Activated CD4-positive, alpha-beta memory T cell treated with anti-CD3 and anti-CD28 coated beads, Interleukin-2, amount 10 ng/mL, durations not matched to agents 7 days and 5 days (primary cell): ENCODE measurements around the gene GATAD2B. TPM values are rescaled to one million over a fixed set of nuclear protein-coding genes. Genes with fewer than 3 reads are reported as not detected.
A peak's percentile ranks its signal among the peaks of the same experiment; 100 is the strongest.

Source experiments
- CTCF ChIA-PET: fragments of 350-600 bp; sonication (Branson Sonifier 250); formaldehyde crosslinking; loops from one replicate; lab custom pipeline; 2021; ENCODE audit warnings: antibody characterized with exemption, inconsistent platforms; lab: Charles Lee
- POLR2A ChIA-PET: fragments of 350-600 bp; sonication (Branson Sonifier 250); formaldehyde crosslinking; loops from one replicate; lab custom pipeline; 2021; ENCODE audit warnings: antibody characterized with exemption; lab: Charles Lee
- DNase-seq: peaks from one replicate; pipeline ENCODE4 v3.0.0-alpha.2; 2020
- H3K27ac Mint-ChIP-seq: one replicate; pipeline ENCODE4 v1.8.0; 2021; ENCODE audit warnings: mild to moderate bottlenecking, mixed read lengths
- H3K27me3 Mint-ChIP-seq: one replicate; pipeline ENCODE4 v1.8.0; 2021; ENCODE audit warnings: mixed read lengths
- H3K36me3 Mint-ChIP-seq: one replicate; pipeline ENCODE4 v1.8.0; 2021; ENCODE audit warnings: low read depth, mixed read lengths
- H3K4me1 Mint-ChIP-seq: one replicate; pipeline ENCODE4 v1.8.0; 2021; ENCODE audit warnings: mixed read lengths
- H3K4me3 Mint-ChIP-seq: one replicate; pipeline ENCODE4 v1.8.0; 2021; ENCODE audit warnings: mild to moderate bottlenecking, mixed read lengths
- H3K9me3 Mint-ChIP-seq: one replicate; pipeline ENCODE4 v1.8.0; 2021; ENCODE audit warnings: mixed read lengths
- total RNA-seq, 2 experiments: library from RNA; stranded (reverse); gene quantifications; one replicate each; pipeline ENCODE4 v1.2.3, GENCODE V29; 2021

GATAD2B gene
- total RNA-seq, 2 experiments from 2014 or later: 70.8 to 71.1 TPM

DNA sequence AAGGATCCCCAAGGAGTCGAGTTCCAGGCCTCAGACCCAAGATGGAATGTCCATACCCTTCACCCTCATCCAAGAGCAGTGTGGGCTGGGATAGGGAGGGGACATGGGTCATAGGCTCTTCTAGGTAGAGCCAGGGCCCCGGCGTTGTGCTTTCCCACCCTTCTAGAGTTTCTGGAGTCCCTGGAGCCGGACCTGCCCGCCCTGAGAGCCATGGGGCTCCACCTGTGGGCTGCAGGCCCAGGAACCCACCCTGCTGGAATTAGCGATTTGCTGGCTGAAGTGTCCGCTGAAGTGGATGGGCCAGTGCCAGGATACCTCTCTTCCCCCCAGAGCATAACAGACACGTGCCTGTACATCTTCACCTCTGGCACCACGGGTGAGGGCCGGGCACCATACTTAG is 146.4 kb downstream of the GATAD2B start:
- POLR2A ChIA-PET: interaction anchor here (0.9 to 1.8 kb wide), 11 partner anchors 12 to 244 kb away, joined by 3 to 8 read pairs (median 3); partner anchors contain the start of genes CHTOP, RPS27 and SLC39A1
- peaks cover 20% of the 10 kb centered on the region for H3K36me3 Mint-ChIP-seq
- peak overlapping the region; percentile 40 for H3K27ac Mint-ChIP-seq
- no peak for DNase-seq
- H3K4me3 Mint-ChIP-seq: peak overlapping the region; percentile 80
- no peaks in the 10 kb centered on the region for H3K9me3 Mint-ChIP-seq
- CTCF ChIA-PET: interaction anchor here (0.8 to 0.9 kb wide), 2 partner anchors 29 to 48 kb away, joined by 3 to 4 read pairs; partner anchors contain the start of gene INTS3
- H3K27me3 Mint-ChIP-seq: no peaks in the 10 kb centered on the region
- peaks cover 33% of the 10 kb centered on the region for H3K4me1 Mint-ChIP-seq

DNA sequence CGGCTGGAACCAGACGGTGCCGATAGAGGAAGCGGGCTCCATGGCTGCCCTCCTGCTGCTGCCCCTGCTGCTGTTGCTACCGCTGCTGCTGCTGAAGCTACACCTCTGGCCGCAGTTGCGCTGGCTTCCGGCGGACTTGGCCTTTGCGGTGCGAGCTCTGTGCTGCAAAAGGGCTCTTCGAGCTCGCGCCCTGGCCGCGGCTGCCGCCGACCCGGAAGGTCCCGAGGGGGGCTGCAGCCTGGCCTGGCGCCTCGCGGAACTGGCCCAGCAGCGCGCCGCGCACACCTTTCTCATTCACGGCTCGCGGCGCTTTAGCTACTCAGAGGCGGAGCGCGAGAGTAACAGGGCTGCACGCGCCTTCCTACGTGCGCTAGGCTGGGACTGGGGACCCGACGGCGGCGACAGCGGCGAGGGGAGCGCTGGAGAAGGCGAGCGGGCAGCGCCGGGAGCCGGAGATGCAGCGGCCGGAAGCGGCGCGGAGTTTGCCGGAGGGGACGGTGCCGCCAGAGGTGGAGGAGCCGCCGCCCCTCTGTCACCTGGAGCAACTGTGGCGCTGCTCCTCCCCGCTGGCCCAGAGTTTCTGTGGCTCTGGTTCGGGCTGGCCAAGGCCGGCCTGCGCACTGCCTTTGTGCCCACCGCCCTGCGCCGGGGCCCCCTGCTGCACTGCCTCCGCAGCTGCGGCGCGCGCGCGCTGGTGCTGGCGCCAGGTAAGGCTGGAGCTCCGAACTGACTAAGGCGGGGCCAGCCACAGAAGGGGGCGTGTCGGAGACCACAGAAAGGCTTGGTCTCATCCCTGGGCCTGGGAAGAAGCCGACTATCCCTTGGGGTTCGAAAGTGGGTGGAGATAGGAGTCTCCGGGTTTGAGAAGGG is 147.1 kb downstream of the GATAD2B start:
- POLR2A ChIA-PET: interaction anchor here (0.7 to 3.8 kb wide), 23 partner anchors 8 to 244 kb away, joined by 3 to 16 read pairs (median 3); partner anchors contain the start of genes CHTOP, GATAD2B, JTB and RPS27
- Mint-ChIP-seq H3K36me3 (peaks cover 20% of the 10 kb centered on the region), H3K4me1 (peaks cover 33% of the 10 kb centered on the region), H3K4me3 (peak overlapping the region; percentile 80), H3K9me3 (no peaks in the 10 kb centered on the region), H3K27ac (peak overlapping the region; percentile 85), H3K27me3 (no peaks in the 10 kb centered on the region)
- DNase-seq: peak; percentile 75
- CTCF ChIA-PET: interaction anchor here (0.7 to 2.2 kb wide), 6 partner anchors 12 to 211 kb away, joined by 3 to 7 read pairs (median 4); partner anchors contain the start of gene RAB13

DNA sequence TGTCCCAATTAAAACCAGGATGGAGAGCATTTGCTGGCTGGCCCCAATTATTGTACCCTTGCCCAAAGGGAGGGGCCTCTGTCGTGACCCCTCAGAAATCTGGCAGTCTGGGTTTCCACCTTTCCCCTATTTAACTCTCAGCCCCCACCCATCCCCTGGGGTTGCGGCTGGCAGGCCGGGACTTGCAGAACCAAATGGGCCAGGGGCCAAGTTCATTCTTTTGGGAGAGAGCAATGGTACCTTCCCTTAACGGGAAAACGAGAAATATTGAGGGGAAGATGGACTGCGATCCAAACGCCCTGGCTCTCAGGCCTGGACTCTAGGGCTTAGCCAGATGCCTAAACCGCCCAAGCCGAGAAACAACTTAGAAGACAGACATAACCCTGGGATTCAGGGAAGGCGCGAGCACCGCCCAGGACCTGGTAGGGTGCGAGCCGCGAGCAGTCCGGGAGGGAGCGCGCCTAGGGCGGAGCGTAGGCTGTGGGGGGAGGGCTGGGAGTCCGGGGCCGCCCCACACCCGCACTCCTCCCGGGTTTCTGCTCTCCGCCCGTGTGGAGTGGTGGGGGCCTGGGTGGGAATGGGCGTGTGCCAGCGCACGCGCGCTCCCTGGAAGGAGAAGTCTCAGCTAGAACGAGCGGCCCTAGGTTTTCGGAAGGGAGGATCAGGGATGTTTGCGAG is 147.9 kb downstream of the GATAD2B start, which contains the start of gene SLC27A3:
TSS of gene SLC27A3 (plus strand) at position 628 of the 678 bp plus-strand sequence. CDS start 91 bp downstream, outside the sequence.
- peaks cover 33% of the 10 kb centered on the region for H3K4me1 Mint-ChIP-seq
- no peak for DNase-seq
- no peaks in the 10 kb centered on the region for H3K9me3 Mint-ChIP-seq
- H3K27me3 Mint-ChIP-seq: no peaks in the 10 kb centered on the region
- H3K27ac Mint-ChIP-seq: peak within 1 kb of the TSS; percentile 85
- CTCF ChIA-PET: interaction anchor here (0.7 to 2.2 kb wide), 5 partner anchors 11 to 212 kb away, joined by 3 to 7 read pairs (median 3); partner anchors contain the start of gene RAB13
- peak within 1 kb of the TSS; percentile 80 for H3K4me3 Mint-ChIP-seq
- POLR2A ChIA-PET: interaction anchor here (0.7 to 3.8 kb wide), 17 partner anchors 9 to 216 kb away, joined by 3 to 16 read pairs (median 3); partner anchors contain the start of genes CHTOP, GATAD2B, JTB and RPS27
- peaks cover 20% of the 10 kb centered on the region for H3K36me3 Mint-ChIP-seq

DNA sequence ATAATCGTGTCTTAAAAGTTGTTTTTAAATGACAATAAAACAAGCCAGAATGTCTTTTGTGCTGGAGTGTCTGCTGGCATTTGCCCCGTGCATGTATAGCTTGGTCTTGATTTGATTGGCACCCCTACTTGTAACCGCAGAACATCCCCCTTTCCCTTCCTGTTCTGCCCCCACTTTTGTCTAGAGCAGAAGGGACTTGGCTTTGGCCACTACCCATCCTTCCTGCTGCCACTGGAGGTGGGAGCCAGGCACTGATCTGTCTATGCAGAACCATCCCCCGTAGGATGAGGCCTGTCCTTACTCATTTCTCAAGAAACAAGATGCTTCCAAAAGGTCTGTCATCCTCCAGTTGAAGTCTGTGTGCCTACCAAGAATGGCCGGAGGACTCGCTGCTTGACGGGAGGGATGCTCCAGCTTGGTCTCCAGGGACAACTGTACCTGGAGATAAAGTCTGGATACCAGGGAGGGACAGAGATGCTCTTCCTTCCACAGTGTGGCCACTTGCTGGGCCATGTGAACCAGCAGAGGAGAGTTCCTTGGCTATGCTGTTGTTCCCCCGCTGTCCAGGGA is 148.7 kb downstream of the GATAD2B start:
- Mint-ChIP-seq H3K27me3 (no peaks in the 10 kb centered on the region), H3K27ac (peak overlapping the region; percentile 35)
- POLR2A ChIA-PET: interaction anchor here (3.8 kb wide), 1 partner anchor 9 kb away, joined by 16 read pairs; no protein-coding TSS in a partner anchor

DNA sequence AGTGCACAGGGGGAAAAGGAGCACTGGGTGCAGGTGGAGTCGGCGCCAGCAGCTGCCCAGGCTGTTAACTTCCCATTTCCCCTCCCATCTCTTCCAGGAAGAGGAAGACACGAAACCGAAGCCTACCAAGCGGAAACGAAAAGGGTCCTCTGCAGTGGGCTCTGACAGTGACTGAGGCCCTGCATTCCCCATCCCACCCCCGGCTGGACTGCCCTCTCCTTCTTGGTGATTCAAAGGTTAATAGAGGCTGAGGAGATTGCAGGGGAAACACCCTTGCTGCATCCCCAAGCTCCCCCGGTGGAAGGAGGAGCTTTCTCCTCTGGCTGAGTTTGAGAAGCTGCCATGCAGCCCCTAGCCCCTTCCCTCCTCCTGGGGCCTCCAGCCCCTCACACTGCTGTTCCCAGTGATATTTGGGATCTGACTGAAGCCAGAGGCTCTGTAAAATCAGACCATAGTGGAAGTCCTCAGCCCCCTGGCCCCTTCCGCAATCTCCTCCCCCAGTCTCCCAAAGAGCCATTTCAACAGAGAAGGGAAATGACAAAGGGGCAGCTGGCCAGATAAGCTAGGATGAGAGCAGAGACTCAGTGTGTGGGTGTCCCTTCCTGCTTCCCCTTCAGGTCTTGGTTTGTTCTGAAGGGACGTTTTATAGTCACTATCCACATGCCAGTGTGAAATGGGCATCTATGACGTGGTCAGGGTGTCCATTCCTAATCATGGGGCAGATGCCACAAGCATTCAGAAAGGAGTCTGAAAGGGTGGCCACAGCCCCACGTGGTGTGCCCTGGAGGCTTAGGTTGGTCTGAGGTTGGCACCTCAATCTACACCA is 149.5 kb downstream of the GATAD2B start:
- CTCF ChIA-PET: no interaction called here
- Mint-ChIP-seq H3K36me3 (peaks cover 28% of the 10 kb centered on the region), H3K4me1 (peaks cover 33% of the 10 kb centered on the region), H3K9me3 (no peaks in the 10 kb centered on the region), H3K27me3 (no peaks in the 10 kb centered on the region), H3K27ac (no peak overlapping the region), H3K4me3 (no peak overlapping the region)
- POLR2A ChIA-PET: interaction anchor here (1.0 to 3.8 kb wide), 3 partner anchors 10 to 45 kb away, joined by 3 to 16 read pairs (median 4); partner anchors contain the start of gene INTS3
- DNase-seq: no peak

More for the DNA sequence above, 148.7 kb downstream of the GATAD2B start:
- H3K4me3 Mint-ChIP-seq: no peak overlapping the region
- H3K36me3 Mint-ChIP-seq: peaks cover 26% of the 10 kb centered on the region
- DNase-seq: no peak
- H3K4me1 Mint-ChIP-seq: peaks cover 33% of the 10 kb centered on the region
- CTCF ChIA-PET: interaction anchor here (2.2 kb wide), 1 partner anchor 102 kb away, joined by 7 read pairs; no protein-coding TSS in a partner anchor
- no peaks in the 10 kb centered on the region for H3K9me3 Mint-ChIP-seq

DNA sequence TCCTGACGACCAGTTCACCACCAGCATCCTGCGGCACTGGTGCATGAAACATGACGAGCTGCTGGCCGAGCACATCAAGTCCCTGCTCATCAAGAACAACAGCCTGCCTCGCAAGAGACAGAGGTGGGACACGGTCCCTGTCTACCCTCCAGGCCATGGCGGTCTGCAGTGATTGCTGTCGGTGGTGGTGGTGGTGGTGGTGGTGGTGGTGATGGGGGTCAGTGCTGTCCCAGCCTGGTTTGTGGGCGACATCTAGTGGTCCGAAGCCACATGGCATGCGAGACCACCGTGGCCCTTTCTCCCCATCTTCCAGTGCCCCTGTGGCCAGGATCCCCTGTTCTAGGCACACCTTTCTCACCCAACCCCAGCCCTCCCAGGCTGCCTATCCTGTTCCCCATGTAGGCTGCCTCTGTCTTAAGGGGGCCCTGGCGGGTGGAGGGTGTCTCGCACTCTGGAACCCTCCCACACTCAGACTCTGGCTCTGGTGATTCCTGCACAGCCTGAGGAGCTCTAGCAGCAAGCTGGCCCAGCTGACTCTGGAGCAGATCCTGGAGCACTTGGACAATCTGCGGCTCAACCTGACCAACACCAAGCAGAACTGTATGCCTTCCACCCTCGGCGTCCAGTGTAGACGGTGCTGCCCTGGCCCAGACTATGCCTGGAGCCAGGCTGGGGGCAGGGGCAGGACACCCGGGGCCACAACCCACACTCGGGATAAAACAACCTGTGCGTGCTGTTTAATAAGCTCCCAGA is 150.8 kb downstream of the GATAD2B start:
- no peak overlapping the region for H3K27ac Mint-ChIP-seq
- no peak overlapping the region for H3K4me3 Mint-ChIP-seq
- no peak for DNase-seq
- H3K4me1 Mint-ChIP-seq: peaks cover 28% of the 10 kb centered on the region
- POLR2A ChIA-PET: interaction anchor here (1.0 to 3.8 kb wide), 3 partner anchors 9 to 44 kb away, joined by 3 to 16 read pairs (median 4); partner anchors contain the start of gene INTS3
- H3K36me3 Mint-ChIP-seq: peaks cover 40% of the 10 kb centered on the region
- no peaks in the 10 kb centered on the region for H3K27me3 Mint-ChIP-seq
- CTCF ChIA-PET: interaction anchor here (0.7 kb wide), 1 partner anchor 231 kb away, joined by 4 read pairs; no protein-coding TSS in a partner anchor
- H3K9me3 Mint-ChIP-seq: no peaks in the 10 kb centered on the region

DNA sequence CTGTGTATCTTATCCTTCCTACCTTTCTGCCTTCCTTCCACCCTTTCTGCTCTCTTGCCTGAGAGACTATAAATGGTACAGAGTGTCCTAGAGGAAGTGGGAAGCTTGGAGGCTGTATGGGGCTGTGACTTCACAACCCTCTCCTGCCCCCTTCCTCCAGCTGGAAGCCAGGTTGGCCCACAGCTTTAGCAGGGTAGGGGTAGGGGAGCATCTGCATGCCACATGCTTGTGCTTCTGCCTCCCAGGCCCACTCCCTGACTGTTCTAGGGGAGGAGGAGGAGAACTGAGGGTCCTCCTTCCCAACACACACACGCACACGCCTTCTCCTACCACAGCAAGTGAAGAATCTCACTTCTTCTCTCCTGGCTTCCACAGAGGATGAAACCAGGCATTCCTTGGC is 151.5 kb downstream of the GATAD2B start:
- ChIA-PET POLR2A (interaction anchor here (0.8 kb wide), 1 partner anchor 12 kb away, joined by 3 read pairs; no protein-coding TSS in a partner anchor), CTCF (interaction anchor here (0.7 kb wide), 1 partner anchor 231 kb away, joined by 4 read pairs; no protein-coding TSS in a partner anchor)
- Mint-ChIP-seq H3K9me3 (no peaks in the 10 kb centered on the region), H3K27me3 (no peaks in the 10 kb centered on the region), H3K36me3 (peaks cover 42% of the 10 kb centered on the region), H3K4me3 (no peak overlapping the region), H3K27ac (no peak overlapping the region), H3K4me1 (peaks cover 22% of the 10 kb centered on the region)
- no peak for DNase-seq

DNA sequence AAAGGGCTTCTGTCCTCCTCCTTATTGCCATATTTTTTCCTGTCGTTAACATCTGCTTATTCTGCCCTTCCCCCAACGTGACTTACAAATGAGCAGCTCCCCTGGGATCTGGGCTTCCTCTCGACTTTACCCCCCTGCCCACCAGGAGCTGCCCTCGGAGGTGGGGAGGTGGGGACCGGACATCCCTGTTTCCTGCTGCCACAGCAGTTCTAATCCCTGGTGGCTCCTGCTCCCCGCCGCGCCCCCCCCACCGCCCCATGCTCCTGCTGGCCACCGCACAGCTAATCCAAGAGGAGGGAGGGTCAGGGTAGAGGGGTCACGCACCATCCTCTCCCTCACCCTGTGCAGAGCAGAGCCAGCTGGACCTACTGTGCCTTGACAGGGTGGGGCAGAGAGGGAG is 152.0 kb downstream of the GATAD2B start:
- ChIA-PET CTCF (no interaction called here), POLR2A (interaction anchor here (0.8 kb wide), 1 partner anchor 13 kb away, joined by 3 read pairs; no protein-coding TSS in a partner anchor)
- no peak for DNase-seq
- H3K36me3 Mint-ChIP-seq: peaks cover 46% of the 10 kb centered on the region
- no peaks in the 10 kb centered on the region for H3K9me3 Mint-ChIP-seq
- no peaks in the 10 kb centered on the region for H3K27me3 Mint-ChIP-seq
- H3K4me1 Mint-ChIP-seq: peaks cover 19% of the 10 kb centered on the region
- H3K27ac Mint-ChIP-seq: no peak overlapping the region
- H3K4me3 Mint-ChIP-seq: no peak overlapping the region

DNA sequence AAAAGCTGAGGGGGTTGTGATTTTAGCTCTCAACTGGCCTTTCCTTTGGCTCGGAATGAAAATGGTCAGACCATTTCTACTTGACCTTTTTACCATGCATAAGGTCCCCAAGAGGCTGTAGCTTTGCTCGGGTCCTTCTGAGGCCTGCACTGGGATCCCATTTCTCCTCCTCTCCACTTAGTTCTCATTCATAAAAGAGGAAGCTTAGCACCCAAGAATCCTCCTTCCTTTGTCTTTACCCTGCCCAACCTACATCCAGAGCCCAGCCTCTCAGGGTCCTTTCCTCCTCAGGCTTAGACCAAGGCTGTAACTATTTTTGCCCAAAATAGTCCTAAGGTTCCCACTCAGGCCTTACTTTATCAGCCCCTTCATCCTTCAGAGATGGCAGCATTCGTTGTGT is 153.6 kb downstream of the GATAD2B start:
- CTCF ChIA-PET: no interaction called here
- peaks cover 52% of the 10 kb centered on the region for H3K36me3 Mint-ChIP-seq

DNA sequence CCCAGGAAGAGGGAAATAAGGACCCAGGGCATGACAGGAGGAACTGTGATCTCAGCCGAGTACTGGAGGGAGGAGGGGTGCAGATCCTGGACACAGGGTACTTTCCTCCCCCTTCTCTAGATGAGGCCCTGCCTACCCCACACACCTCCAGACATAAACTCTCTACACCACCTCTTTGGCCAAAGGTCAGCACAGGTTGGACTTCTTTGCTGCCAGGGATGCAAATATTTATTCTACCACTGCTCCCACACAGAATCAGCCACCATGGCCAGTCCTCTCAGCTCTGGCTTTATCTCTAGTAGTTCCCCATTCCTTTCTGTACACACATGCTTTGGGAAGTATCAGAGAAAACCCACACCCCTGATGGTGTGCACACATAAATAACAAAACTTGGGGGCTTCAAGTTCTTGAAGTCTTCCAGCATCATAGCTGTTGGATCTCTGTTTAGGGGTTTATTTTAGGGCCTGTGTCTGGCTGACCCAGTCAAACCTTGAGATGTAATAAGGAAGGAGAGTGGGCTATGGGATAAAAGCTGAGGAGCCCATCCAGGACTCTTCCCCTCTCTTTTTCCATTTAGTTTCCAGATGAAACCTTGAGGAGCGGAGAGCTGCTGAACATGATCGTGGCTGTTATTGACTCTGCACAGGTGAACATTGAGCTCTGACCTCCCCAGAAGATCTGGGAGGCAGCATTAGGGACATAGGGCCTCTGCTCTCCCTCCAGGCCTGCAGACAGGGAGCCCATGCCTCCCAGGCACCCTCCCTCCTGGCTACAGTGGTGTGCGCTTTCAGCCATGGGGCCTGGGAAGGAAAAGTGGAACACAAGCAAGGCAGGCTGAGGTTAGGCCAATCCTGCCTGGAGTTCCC is 154.2 kb downstream of the GATAD2B start:
- CTCF ChIA-PET: no interaction called here

More for the DNA sequence above, 153.6 kb downstream of the GATAD2B start:
- Mint-ChIP-seq H3K27me3 (no peaks in the 10 kb centered on the region), H3K4me3 (no peak overlapping the region), H3K4me1 (peaks cover 9% of the 10 kb centered on the region), H3K27ac (no peak overlapping the region), H3K9me3 (no peaks in the 10 kb centered on the region)
- DNase-seq: no peak
- POLR2A ChIA-PET: interaction anchor here (0.7 to 1.6 kb wide), 2 partner anchors 9 to 12 kb away, joined by 4 read pairs; no protein-coding TSS in a partner anchor

More for the DNA sequence above, 154.2 kb downstream of the GATAD2B start:
- H3K36me3 Mint-ChIP-seq: peaks cover 54% of the 10 kb centered on the region
- no peak for DNase-seq
- no peaks in the 10 kb centered on the region for H3K27me3 Mint-ChIP-seq
- H3K4me3 Mint-ChIP-seq: no peak overlapping the region
- POLR2A ChIA-PET: interaction anchor here (0.7 to 1.6 kb wide), 2 partner anchors 8 to 13 kb away, joined by 4 read pairs; no protein-coding TSS in a partner anchor
- peaks cover 2% of the 10 kb centered on the region for H3K4me1 Mint-ChIP-seq
- H3K9me3 Mint-ChIP-seq: no peaks in the 10 kb centered on the region
- H3K27ac Mint-ChIP-seq: no peak overlapping the region
